Smooth muscle cell of the brain vasculature (primary cell): Measurements from ENCODE around the gene EXOC5.
"Not testable (repeated sequence)": the region's sequence is repeated elsewhere in the genome, so short reads cannot be mapped to it uniquely, and the experiment has no call there.

Source experiments
- DNase-seq: peaks from one replicate; pipeline ENCODE4 v3.0.0-alpha.2; 2012; ENCODE audit warnings: low read depth, low spot score

Gene EXOC5

GRCh38 chr14:57254884-57255283, 13.8 kb downstream of the EXOC5 start:
- no peak for DNase-seq

GRCh38 chr14:57246933-57247657, 21.6 kb downstream of the EXOC5 start:
- no peak for DNase-seq

DNA sequence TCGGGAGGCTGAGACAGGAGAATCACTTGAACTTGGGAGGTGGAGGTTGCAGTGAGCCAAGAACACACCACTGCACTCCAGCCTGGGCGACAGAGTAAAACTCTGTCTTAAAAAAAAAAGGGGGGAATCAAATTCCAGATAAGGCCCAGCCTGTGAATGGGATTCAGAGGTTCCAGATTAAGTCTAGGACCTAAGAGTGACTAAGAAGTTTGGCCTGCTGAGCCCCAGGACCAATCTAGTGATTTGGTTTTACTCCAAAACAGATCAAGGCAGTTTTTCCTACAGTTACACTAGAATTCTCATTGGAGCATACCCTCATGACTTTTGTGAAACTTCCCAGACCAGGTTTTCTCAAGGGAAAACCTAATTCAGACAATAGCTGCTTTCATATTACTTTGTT, 22.8 kb downstream of the EXOC5 start:
- no peak for DNase-seq

DNA sequence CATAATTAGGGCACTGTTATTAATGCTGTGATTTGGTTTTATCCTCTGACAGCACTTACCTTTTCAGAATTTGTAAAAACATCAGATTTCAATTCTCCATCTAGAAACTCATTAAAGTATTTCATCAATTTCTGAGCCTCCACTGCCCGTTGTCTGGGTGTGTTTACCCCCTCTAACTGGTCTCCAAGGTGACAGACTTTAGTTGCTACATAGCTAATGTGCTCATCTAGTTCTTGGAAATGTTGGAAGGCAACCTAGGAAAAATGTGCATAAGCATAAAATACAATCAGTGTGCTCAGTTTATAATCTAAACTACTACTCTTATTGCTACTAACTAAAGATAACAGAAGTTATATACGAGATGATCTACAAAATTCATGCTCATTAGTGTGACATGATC, 24.6 kb downstream of the EXOC5 start:
- DNase-seq: no peak

DNA sequence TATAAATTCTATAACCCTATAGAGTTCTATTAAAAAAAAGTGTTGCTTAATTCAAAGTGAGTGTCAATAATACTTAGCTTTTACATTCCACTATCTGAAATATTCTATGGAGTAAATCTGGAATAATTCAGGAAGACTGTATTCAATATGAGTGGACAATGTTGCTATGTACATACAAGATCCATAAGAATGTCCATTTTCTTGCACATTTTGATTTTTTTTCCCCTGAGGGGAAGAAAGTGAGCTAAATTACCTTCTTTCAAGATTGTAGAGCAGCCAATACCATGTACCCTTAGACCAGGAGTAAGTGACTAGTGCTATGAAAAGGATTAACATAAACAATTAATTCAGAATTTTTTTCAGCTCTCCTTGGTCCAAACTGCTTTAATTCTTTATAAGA, 25.4 kb downstream of the EXOC5 start:
- no peak for DNase-seq

DNA sequence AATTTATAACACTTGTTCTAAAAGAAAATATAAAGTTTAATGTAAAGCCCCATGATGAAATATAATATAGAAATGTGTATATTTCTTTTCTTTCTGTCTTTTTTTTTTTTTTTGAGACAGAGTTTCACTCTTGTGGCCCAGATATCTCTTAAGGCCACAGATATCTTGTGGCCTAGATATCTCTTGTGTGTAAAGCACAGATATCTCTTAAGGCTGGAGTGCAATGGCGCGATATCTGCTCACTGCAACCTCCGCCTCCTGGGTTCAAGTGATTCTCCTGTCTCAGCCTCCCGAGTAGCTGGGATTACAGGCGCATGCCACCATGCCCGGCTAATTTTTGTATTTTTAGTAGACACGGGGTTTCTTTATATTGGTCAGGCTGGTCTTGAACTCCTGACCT, 28.6 kb downstream of the EXOC5 start:
- not testable (repeated sequence) for DNase-seq

DNA sequence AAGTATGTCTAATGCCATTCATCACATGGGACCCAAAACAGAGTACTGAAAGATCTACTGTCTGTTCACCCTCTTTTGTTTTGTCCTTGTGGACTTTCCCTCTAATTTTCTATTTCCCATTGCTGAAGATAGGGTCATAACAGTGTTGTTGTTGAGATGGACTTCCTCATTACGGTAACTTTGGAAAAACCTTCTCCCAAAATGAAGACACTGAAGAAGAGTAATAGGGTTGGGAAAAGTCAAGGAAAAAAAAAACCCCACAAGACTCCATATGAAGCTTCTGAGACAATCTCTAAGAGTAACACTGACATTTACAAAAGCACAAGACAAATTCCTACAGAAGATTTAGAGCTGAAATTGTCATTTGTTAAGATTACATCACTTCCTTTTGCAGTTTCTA, 36.7 kb downstream of the EXOC5 start:
- DNase-seq: no peak

DNA sequence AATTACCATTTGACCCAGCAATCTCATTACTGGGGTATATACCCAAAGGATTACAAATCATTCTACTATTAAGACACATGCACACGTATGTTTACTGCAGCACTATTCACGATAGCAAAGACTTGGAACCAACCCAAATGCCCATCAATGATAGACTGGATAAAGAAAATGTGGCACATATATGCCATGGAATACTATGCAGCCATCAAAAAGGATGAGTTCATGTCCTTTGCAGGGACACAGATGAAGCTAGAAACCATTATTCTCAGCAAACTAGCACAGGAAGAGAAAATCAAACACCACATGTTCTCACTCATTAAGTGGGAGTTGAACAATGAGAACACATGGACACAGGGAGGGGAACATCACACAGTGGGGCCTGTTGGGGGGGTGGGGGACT, 40.4 kb downstream of the EXOC5 start:
- DNase-seq: not testable (repeated sequence)

DNA sequence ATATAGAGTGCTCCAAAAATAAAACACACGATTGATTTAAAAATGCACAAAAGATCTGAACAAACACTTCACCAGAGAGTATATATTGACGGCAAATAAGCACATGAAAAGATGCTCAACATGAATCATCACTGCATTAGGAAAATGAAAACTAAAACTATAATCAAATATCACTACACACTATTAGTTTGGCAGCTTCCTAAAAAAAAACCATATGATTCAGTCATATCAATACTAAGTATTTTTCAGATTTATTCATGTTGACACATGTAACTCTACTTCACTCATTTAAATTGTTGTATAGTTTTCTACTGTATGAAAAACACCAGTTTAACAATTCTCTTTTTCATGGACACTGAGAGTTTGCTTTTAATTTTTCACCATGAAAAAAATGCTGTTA, 41.6 kb downstream of the EXOC5 start:
- no peak for DNase-seq

DNA sequence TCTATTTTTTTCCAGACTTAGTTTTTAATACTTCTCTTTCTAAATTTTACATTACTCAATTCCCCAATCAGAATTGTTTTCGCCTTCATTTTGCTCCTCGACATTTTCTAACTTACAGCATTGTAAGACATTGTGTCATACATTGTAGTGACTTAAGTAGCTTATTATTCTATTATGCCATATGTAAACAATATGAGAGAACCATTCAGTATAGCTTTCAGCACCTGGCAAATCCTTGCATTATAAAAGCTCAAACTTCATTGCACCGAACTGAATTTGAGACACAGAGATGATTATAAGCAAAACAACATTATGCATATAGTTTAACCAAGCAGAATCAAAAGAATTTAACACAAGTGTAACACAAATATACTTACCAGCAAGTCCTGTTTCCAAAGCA, 46.8 kb downstream of the EXOC5 start:
- DNase-seq: no peak

DNA sequence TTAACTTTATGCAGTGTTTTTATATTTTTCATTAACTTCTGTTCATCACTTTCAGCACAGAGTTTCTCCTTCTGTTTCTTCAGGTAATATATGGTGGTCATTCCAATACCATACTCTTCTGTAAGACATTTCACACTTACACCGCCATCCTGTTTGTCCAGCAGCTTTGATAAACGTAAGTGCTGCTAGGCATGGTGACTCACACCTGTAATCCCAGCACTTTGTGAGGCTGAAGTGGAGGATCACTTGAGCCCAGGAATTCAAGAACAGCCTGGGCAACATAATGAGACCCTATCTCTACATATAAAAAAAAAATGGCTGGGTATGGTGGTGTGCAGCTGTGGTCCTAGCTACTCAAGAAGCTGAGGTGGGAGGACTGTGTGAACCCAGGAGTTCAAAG, 55.8 kb downstream of the EXOC5 start:
- no peak for DNase-seq

GRCh38 chr14:57209561-57209960, 59.1 kb downstream of the EXOC5 start:
- DNase-seq: no peak

GRCh38 chr14:57205938-57206337, 62.8 kb downstream of the EXOC5 start:
- no peak for DNase-seq

GRCh38 chr14:57202672-57203071, 66.0 kb downstream of the EXOC5 start:
- not testable (repeated sequence) for DNase-seq

DNA sequence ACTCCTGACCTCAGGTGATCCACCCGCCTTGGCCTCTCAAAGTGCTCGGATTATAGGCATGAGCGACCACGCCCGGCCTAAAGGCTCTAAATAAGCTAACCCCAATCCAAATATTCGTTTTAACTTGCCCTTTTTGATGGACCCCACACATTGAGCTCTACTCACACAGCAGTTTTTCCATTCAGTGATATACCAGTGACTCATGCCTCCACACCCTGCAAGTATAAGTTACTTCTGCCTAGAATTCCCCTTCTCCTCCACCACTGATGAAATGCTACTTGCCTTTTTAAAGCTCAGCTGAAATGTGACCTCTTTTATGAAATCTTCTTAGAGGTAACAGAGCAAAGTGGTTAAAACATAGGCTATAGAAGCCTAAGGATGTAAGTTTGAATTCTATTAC, 68.8 kb downstream of the EXOC5 start:
- DNase-seq: no peak

- DNase-seq: no peak
These were observed 79.6 kb downstream of the EXOC5 start for GRCh38 chr14:57189070-57189469.

DNA sequence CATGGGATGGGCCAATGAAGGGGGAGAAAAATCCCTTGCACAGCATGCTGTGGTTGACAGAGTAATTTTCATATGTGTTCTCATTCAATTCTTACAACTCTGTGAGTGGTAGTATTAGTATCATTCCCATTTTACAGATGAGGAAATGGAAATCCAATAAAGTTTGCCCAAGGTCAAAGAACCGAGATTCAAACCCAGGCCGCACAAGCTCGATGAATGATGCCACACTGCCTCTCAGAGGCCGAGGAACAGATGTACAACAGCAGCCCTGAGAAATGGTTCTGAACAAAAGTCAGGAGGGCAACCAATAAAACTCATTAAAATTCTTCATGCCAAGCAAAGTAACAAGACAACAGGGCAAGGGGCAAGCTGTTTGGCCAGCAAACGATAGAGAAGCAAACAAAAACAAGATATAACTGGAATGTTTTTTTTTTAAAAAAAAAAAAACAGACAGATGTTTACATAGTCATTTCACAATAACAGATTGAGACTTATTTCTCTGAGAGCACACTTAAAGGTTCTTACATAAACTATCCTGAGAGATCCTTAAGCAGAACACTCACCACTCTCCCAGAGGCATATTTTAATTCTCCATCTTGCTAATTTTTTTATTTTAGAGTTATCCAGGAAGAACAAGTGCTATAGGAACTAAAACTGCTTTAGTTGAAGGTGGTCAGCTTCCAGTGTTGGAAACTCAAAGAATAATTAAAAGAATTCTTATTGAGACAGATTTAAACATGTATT, 85.8 kb downstream of the EXOC5 start:
- no peak for DNase-seq

DNA sequence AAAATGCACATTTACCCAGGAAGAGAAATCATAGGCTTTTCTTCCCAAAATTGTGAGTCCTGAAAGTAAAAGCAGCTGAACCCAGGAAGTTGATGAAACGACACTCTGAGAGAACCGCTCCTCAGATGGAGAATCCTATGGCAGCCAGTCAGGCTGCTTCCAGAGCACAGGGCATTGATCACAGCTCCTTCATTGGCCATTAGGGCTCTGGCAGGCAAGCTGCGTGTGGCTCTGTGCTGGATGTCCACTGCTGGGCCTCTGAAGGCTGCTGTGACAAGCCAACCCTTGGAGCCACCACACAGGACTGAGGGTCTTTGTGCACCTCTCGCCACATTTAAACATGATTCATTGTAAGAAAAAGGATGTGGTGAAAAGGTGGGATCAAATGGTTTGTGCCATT, 89.4 kb downstream of the EXOC5 start:
- no peak for DNase-seq

DNA sequence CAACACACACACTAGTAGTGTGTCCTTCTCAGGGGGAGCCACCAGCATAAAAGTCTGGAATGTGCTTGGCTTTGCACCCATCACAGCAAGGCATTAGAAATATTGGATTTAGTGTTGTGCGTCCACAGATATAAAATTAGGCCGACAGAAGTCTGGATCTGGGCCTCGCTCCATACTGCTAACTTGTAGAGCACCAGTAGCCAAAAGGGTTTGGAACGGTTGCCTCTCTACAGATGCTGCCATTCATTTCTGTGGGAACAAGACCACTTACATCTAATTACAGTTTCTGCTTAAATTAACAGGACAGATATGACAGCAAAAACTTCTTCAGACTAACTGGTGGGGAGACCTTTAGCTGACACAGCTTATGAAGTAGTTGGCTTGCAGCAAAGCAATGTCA, 94.2 kb downstream of the EXOC5 start:
- no peak for DNase-seq

DNA sequence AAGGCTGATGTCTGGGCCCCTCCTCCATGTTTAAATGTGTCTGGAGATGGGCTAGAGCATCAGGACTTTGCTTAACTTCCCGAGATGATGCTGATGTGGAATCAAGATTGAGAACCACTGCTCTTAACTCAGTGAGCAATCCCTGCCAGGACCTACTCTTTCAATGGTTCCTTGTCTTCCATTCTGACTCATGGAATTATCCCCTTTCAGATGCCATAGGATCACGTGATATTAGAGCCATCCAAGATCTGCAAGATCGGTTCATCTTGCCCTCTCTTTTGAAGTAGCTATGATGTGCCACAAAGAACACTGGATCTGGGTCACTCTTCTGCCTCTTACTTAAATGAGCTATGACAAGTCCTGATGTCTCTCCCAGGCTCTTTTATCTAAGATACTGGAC, 96.8 kb downstream of the EXOC5 start:
- DNase-seq: no peak

DNA sequence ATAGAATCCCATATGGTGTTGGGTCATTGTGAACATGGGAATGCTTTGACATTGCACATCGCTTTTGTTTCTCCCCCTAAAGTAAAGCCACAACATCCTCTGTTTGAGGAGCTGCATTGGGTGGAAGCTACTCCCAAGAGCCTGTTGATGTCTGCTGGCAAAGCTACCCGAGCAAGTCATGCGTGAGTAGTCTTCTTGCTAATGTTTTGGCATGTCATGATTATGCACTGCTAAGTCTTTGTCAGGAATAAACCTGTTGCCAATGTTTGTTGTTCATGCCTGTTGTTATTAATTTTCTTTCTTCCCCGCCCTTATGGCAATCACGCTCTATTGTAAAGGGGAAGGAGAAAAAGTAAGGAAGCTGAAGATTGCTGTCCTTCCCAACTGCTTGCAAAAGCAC, 97.3 kb downstream of the EXOC5 start:
- no peak for DNase-seq

DNA sequence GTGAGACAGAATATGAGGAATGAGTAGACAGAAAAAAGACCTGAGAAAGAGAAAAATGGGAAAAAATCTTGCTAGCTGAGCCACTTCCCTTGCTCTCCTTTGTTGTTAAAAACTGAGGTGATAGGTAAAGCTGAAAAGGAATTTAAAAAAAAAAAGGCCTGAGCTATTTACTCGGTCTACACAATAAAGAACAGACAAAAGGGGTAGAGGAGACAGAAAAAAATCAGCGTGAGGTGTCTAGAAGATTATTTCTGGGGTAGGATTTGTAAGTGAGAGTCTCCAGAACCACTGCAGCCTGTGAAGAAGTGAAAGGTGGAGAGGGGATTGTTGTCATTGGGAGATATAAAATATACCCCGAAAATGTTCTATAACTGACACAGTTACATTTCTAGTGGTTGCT, 98.8 kb downstream of the EXOC5 start:
- no peak for DNase-seq

- DNase-seq: no peak
These were observed 100.5 kb downstream of the EXOC5 start for GRCh38 chr14:57168138-57168679.
